Upper lobe of left lung (tissue), 6 donors: Measurements from ENCODE around the gene COBL. TPM values are rescaled to one million over a fixed set of nuclear protein-coding genes. Genes with fewer than 3 reads are reported as not detected.
A peak's percentile ranks its signal among the peaks of the same experiment; 100 is the strongest.

Experiments used
- ATAC-seq, 2 donors: fragments of 200-7000 bp; cut with Tn5 transposase; one replicate each; pipeline ENCODE4 v1.9.1; 2022; ENCODE audit warnings: mild to moderate bottlenecking in 2 of 2, moderate library complexity in 2 of 2; ENCODE audit not compliant: low FRiP score in 2 of 2
- DNase-seq, 2 donors: peaks; one replicate each; pipeline ENCODE4 v3.0.0-alpha.2; 2019 to 2020
- H3K27ac ChIP-seq, 4 donors: fragments of 200-600 bp; sonication (generic); one replicate each; pipeline ENCODE4 v1.5.1; 2016 to 2019
- H3K27me3 ChIP-seq, 4 donors: fragments of 200-600 bp; sonication (generic); one replicate each; pipeline ENCODE4 v1.5.1; 2017 to 2019
- H3K36me3 ChIP-seq, 4 donors: fragments of 200-600 bp; sonication (generic); one replicate each; pipeline ENCODE4 v1.5.1; 2016 to 2019
- H3K4me1 ChIP-seq, 4 donors: fragments of 200-600 bp; sonication (generic); one replicate each; pipeline ENCODE4 v1.5.1; 2018 to 2019
- H3K4me3 ChIP-seq, 4 donors: fragments of 200-600 bp; sonication (generic); one replicate each; pipeline ENCODE4 v1.5.1; 2017 to 2019; ENCODE audit warnings: mild to moderate bottlenecking in 2 of 4, moderate library complexity in 1 of 4
- H3K9me3 ChIP-seq, 4 donors: fragments of 200-600 bp; sonication (generic); one replicate each; pipeline ENCODE4 v1.5.1; 2018 to 2019
- EP300 ChIP-seq, 4 donors: sonication (generic); formaldehyde crosslinking; IDR thresholded peaks; one replicate each; pipeline ENCODE4 v1.5.1; 2017; ENCODE audit warnings: antibody characterized with exemption in 4 of 4, control low read depth in 2 of 4
- POLR2A ChIP-seq, 4 donors: fragments of 450-650 bp; IDR thresholded peaks; one replicate each; pipeline ENCODE4 v1.5.1; 2016 to 2017; ENCODE audit warnings: antibody characterized with exemption in 4 of 4, mild to moderate bottlenecking in 2 of 4
- POLR2AphosphoS5 ChIP-seq, 2 donors: sonication (generic); formaldehyde crosslinking; IDR thresholded peaks; one replicate each; pipeline ENCODE4 v1.5.1; 2017; ENCODE audit warnings: antibody characterized with exemption in 2 of 2
- WGBS, 2 donors: methylation state at CpG; one replicate each; pipeline ENCODE4 v1.1.5; 2017 to 2018; 5-methylcytosine and 5-hydroxymethylcytosine counted together
- total RNA-seq, 6 donors: library from RNA; depleted of rRNA in 4 of 6; stranded (reverse); fragments of >200 nt in 4 of 6; gene quantifications; one replicate each; pipeline versions ENCODE4 v1.1.0 to v1.2.1, GENCODE V29; 2016 to 2021
- TF ChIP-seq, protein P1 (sequence below), 6 experiments: fragments of 450-650 bp in 4 of 6; fragments of 200-600 bp in 2 of 6; sonication (generic) in 2 of 6; IDR thresholded peaks; one replicate each; pipeline ENCODE4 v1.5.1; 2016 to 2019; ENCODE audit warnings: antibody characterized with exemption in 6 of 6
- donor health status: DM: no; HTN: no; CAD: no; lungs with moderate emphysema.
- donor health status: DM: no; HTN: yes; CAD: no; lungs with severe emphysema.

COBL gene
- total RNA-seq, 6 donors from 2014 or later, result 27.0 to 54.7 (median 36.8) TPM

GRCh38 chr7:51067757-51068156, 248.9 kb downstream of the COBL start:
- Histone ChIP-seq H3K27ac (no peak overlapping the region), H3K9me3 (no peaks in the 10 kb centered on the region), H3K4me1 (peaks cover 2 to 27% (median 17%) of the 10 kb centered on the region in 4 donors), H3K36me3 (no peaks in the 10 kb centered on the region), H3K4me3 (no peak overlapping the region), H3K27me3 (no peaks in the 10 kb centered on the region)
- 49 to 58% methylated on average over 7 of the region's 7 CpGs for WGBS, 2 donors
- DNase-seq (peak; percentile 33 to 48), ATAC-seq (peak in 1 of 2 donors; percentile 61)
- TF ChIP-seq, protein P1, sequence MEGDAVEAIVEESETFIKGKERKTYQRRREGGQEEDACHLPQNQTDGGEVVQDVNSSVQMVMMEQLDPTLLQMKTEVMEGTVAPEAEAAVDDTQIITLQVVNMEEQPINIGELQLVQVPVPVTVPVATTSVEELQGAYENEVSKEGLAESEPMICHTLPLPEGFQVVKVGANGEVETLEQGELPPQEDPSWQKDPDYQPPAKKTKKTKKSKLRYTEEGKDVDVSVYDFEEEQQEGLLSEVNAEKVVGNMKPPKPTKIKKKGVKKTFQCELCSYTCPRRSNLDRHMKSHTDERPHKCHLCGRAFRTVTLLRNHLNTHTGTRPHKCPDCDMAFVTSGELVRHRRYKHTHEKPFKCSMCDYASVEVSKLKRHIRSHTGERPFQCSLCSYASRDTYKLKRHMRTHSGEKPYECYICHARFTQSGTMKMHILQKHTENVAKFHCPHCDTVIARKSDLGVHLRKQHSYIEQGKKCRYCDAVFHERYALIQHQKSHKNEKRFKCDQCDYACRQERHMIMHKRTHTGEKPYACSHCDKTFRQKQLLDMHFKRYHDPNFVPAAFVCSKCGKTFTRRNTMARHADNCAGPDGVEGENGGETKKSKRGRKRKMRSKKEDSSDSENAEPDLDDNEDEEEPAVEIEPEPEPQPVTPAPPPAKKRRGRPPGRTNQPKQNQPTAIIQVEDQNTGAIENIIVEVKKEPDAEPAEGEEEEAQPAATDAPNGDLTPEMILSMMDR (IDR thresholded peaks at IDR 0.05), result peak; percentile 38 to 68 (median 54)
- TF ChIP-seq EP300 (IDR thresholded peaks at IDR 0.05), result no peak

GRCh38 chr7:51067258-51067657, 249.4 kb downstream of the COBL start:
- TF ChIP-seq, protein P1 (IDR thresholded peaks at IDR 0.05), result no peak
- TF ChIP-seq POLR2AphosphoS5 (IDR thresholded peaks at IDR 0.05) (no peak), EP300 (IDR thresholded peaks at IDR 0.05) (no peak), POLR2A (IDR thresholded peaks at IDR 0.05) (no peak)
- peaks cover 4 to 27% (median 19%) of the 10 kb centered on the region in 4 donors for H3K4me1 ChIP-seq
- ATAC-seq (no peak), DNase-seq (no peak)
- H3K4me3 ChIP-seq, result no peak overlapping the region
- no peaks in the 10 kb centered on the region for H3K36me3 ChIP-seq
- H3K27ac ChIP-seq, result no peak overlapping the region
- no peaks in the 10 kb centered on the region for H3K9me3 ChIP-seq
- H3K27me3 ChIP-seq, result no peaks in the 10 kb centered on the region

DNA sequence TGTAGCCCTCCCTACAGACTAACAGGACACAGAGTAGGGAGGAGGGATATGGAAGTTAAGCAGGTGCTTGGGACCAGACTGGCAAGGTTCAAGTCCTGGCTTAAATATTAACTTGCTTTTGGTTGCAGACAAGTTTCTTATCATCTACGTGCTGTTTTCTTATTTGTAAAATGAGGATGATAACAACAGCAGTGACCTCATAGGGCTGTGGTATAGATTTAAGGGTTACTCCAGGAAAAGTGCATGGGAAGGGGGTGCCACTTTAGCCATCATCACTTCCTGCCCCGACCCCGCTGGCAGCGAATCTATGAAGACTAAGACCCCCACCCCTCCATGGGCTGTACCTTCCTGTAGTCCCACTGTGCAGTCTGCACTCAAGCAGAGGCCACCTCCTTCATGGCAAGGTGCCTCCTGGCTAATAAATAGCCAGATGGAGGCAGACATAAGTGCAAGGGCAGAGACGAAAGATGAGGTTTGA, 250.2 kb downstream of the COBL start:
- Histone ChIP-seq H3K27me3 (no peaks in the 10 kb centered on the region), H3K27ac (no peak overlapping the region), H3K36me3 (no peaks in the 10 kb centered on the region), H3K4me1 (peaks cover 4 to 27% (median 19%) of the 10 kb centered on the region in 4 donors), H3K9me3 (no peaks in the 10 kb centered on the region), H3K4me3 (no peak overlapping the region)
- TF ChIP-seq POLR2AphosphoS5 (IDR thresholded peaks at IDR 0.05) (no peak), POLR2A (IDR thresholded peaks at IDR 0.05) (no peak), EP300 (IDR thresholded peaks at IDR 0.05) (no peak)
- TF ChIP-seq, protein P1 (IDR thresholded peaks at IDR 0.05), result no peak
- no peak for ATAC-seq
- 71 to 72% methylated on average over 5 of the region's 5 CpGs for WGBS, 2 donors
- DNase-seq, result no peak

GRCh38 chr7:51065766-51066165, 250.8 kb downstream of the COBL start:
- Histone ChIP-seq H3K4me1 (peaks cover 4 to 27% (median 19%) of the 10 kb centered on the region in 4 donors), H3K27ac (no peak overlapping the region), H3K27me3 (no peaks in the 10 kb centered on the region), H3K9me3 (no peaks in the 10 kb centered on the region), H3K4me3 (no peak overlapping the region), H3K36me3 (no peaks in the 10 kb centered on the region)
- 82 to 92% methylated on average over 4 to 6 of the region's 6 CpGs for WGBS, 2 donors
- ATAC-seq, result no peak
- DNase-seq, result no peak
- TF ChIP-seq, protein P1 (IDR thresholded peaks at IDR 0.05), result no peak
- no peak for TF ChIP-seq POLR2AphosphoS5 (IDR thresholded peaks at IDR 0.05)
- TF ChIP-seq POLR2A (IDR thresholded peaks at IDR 0.05), result no peak
- no peak for TF ChIP-seq EP300 (IDR thresholded peaks at IDR 0.05)

GRCh38 chr7:51064688-51065087, 251.9 kb downstream of the COBL start:
- H3K27ac ChIP-seq, result no peak overlapping the region
- TF ChIP-seq POLR2A (IDR thresholded peaks at IDR 0.05) (no peak), EP300 (IDR thresholded peaks at IDR 0.05) (no peak), POLR2AphosphoS5 (IDR thresholded peaks at IDR 0.05) (no peak)
- TF ChIP-seq, protein P1 (IDR thresholded peaks at IDR 0.05), result no peak
- H3K27me3 ChIP-seq, result no peaks in the 10 kb centered on the region
- WGBS, 2 donors, result 93 to 96% methylated on average over 3 of the region's 3 CpGs
- ATAC-seq (no peak), DNase-seq (no peak)
- peaks cover 4 to 19% (median 15%) of the 10 kb centered on the region in 4 donors for H3K4me1 ChIP-seq
- no peaks in the 10 kb centered on the region for H3K36me3 ChIP-seq
- H3K9me3 ChIP-seq, result no peaks in the 10 kb centered on the region
- H3K4me3 ChIP-seq, result no peak overlapping the region
